AG04449 (cell line): ENCODE results near the gene DNAJB7.
A peak's percentile ranks its signal among the peaks of the same experiment; 100 is the strongest.

Source experiments
- CTCF ChIA-PET: fragments of 350-600 bp; formaldehyde crosslinking; extraction: SDS; loops from one replicate; lab custom pipeline; 2021; ENCODE audit warnings: antibody characterized with exemption; lab: Yijun Ruan, JAX
- POLR2A ChIA-PET: fragments of 400-600, 350-600 bp; formaldehyde crosslinking; extraction: SDS; loops from one replicate; lab custom pipeline; 2020; ENCODE audit warnings: antibody characterized with exemption, inconsistent platforms; lab: Yijun Ruan, JAX
- DNase-seq: peaks from one replicate; pipeline ENCODE4 v3.0.0-alpha.2; 2010; ENCODE audit warnings: low read depth, low spot score
- H3K4me3 ChIP-seq: 2 replicates; pipeline ENCODE4 v1.5.1; 2011; ENCODE audit warnings: low read depth, mild to moderate bottlenecking, control low read depth, low read length
- TF ChIP-seq, protein P1 (sequence below): IDR thresholded peaks from one replicate; pipeline ENCODE4 v1.5.1; 2011; ENCODE audit warnings: mild to moderate bottlenecking, moderate library complexity, low read length, control low read depth, inconsistent platforms; ENCODE audit not compliant: insufficient read depth; ENCODE audit errors: missing control alignments

The DNAJB7 gene

DNA sequence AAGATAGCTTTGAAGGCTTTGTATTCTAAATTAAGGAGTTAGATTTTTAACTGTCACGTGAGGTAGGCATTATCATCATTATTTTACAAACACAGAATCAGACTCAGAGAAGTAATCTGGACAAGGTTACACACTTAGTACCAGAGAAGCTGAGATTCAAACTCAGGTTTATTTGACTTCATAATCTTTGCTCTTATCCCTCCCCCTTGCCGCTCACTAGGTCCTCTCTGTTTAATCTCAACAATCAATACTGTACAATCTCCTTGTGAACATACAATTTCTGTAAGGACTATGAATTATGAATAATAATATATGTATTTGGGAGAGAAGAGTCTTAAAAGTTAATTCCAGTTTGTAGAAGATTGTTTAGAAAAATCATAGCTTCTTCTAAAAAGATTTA, 5.2 kb upstream of the DNAJB7 start:
- ChIA-PET POLR2A (interaction anchor here (0.8 kb wide), 1 partner anchor 10 kb away, joined by 3 read pairs; the partner anchor contains the start of genes ST13 and XPNPEP3), CTCF (interaction anchor here (1.0 to 2.7 kb wide), 4 partner anchors 9 to 55 kb away, joined by 3 to 14 read pairs (median 5); partner anchors contain the start of gene XPNPEP3)
- no peak for DNase-seq
- TF ChIP-seq, protein P1, sequence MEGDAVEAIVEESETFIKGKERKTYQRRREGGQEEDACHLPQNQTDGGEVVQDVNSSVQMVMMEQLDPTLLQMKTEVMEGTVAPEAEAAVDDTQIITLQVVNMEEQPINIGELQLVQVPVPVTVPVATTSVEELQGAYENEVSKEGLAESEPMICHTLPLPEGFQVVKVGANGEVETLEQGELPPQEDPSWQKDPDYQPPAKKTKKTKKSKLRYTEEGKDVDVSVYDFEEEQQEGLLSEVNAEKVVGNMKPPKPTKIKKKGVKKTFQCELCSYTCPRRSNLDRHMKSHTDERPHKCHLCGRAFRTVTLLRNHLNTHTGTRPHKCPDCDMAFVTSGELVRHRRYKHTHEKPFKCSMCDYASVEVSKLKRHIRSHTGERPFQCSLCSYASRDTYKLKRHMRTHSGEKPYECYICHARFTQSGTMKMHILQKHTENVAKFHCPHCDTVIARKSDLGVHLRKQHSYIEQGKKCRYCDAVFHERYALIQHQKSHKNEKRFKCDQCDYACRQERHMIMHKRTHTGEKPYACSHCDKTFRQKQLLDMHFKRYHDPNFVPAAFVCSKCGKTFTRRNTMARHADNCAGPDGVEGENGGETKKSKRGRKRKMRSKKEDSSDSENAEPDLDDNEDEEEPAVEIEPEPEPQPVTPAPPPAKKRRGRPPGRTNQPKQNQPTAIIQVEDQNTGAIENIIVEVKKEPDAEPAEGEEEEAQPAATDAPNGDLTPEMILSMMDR: no peak
- no peak overlapping the region for H3K4me3 ChIP-seq

DNA sequence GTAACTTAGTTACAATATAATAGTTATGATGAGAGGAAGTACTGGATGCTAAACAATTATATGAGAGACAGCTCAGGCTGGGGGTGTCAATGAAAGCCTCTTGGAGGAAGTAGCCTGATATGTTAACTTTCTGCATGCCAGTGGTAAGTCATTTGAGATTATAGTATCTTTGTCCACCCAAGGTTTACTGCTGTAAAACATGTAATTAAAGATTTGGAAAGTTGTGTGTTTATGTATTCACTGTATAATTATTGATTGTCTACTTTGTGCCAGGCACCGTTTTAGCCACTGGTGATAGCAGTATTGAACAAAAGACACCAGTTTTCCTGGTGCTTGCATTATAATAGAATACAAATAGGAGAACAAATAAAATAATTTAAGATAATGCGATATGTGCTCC, 624 bp upstream of the DNAJB7 start:
- CTCF ChIA-PET: interaction anchor here (1.2 to 1.3 kb wide), 2 partner anchors 17 to 36 kb away, joined by 3 read pairs; no protein-coding TSS in a partner anchor
- H3K4me3 ChIP-seq: no peak overlapping the region
- TF ChIP-seq, protein P1: no peak
- no peak for DNase-seq
- POLR2A ChIA-PET: no interaction called here

DNA sequence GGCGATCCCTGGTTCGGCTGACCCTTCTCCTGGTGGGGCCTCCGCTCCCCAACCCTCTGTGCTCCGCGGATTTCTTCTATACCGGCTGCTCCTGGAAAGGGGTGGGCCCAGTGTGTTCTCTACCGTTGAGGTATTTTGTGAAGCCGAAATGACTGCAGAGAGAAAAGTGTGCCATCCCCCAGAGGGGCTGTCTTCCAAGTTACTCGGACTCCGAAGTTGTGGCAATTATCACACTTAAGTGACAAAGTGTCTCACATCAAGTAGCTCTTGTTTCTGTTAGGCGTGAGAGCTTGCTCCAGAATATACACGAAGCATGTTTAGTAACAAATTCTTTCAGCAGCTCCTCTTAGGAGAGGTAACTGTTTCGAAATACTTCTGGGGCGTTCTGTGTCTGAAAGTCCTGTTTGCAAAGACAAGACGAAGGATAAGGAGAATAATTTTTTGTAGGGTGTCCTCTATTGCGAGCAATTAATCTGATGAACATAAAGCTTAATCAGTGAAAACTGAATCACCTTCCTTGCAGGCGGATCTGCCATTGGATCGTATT, 4.5 kb downstream of the DNAJB7 start:
- no peak for DNase-seq
- POLR2A ChIA-PET: interaction anchor here (0.6 to 1.5 kb wide), 7 partner anchors 9 to 175 kb away, joined by 3 to 8 read pairs (median 4); no protein-coding TSS in a partner anchor
- TF ChIP-seq, protein P1: no peak
- peak overlapping the region; percentile 97 for H3K4me3 ChIP-seq
- CTCF ChIA-PET: interaction anchor here (0.6 to 2.7 kb wide), 6 partner anchors 10 to 97 kb away, joined by 3 to 14 read pairs (median 6); no protein-coding TSS in a partner anchor

DNA sequence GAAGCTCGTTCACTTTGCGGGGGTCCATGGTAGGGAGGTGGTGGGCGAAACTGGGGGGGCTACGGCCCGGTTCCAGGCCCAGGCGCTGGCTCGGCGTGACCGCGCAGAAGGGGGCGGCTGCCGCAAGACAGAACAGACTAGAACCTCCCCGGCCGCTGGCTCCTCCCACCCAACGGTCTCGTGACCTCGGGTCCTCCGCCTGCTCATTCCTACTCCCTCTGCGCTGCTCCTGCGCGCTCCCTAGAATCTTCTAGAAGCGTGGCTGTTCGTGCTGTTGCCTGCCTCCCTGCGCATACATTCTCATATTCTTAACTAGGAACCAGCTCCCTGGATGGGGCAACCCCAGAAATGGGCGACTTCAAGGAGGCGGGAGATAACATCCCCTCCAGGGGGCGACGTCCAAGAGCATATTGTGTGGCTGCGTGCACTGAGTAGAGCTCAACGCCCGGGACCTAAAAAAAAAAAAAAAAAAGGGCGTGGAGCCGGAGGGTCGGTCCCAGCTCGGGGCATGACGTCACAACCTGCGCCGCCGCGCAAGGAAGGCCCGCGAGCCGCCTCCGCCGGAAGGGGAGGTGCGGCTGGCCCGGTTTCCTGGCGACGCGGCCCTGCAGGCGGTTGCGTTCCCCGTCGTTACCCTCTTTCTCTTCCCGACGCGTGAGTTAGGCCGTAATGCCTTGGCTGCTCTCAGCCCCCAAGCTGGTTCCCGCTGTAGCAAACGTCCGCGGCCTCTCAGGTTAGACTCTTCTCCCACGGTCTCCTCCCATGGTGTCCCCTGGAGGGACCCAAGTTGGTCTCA, 5.2 kb downstream of the DNAJB7 start, which contains the start of the genes ST13 and XPNPEP3:
TSS of gene ST13 (minus strand) at position 127 of the 796 bp plus-strand sequence. CDS start at position 28, 99 bp downstream.
TSS of gene XPNPEP3 (plus strand) at position 636 of the 796 bp plus-strand sequence. CDS start at position 670, 34 bp downstream.
- CTCF ChIA-PET: interaction anchor here (0.9 to 2.7 kb wide), 5 partner anchors 11 to 43 kb away, joined by 3 to 14 read pairs (median 7); no protein-coding TSS in a partner anchor
- TF ChIP-seq, protein P1: peak; percentile 16
- POLR2A ChIA-PET: interaction anchor here (0.6 to 1.5 kb wide), 8 partner anchors 10 to 174 kb away, joined by 3 to 8 read pairs (median 4); partner anchors contain the start of gene RBX1
- peak within 1 kb of the TSS; percentile 97 for H3K4me3 ChIP-seq
- peak; percentile 75 for DNase-seq

DNA sequence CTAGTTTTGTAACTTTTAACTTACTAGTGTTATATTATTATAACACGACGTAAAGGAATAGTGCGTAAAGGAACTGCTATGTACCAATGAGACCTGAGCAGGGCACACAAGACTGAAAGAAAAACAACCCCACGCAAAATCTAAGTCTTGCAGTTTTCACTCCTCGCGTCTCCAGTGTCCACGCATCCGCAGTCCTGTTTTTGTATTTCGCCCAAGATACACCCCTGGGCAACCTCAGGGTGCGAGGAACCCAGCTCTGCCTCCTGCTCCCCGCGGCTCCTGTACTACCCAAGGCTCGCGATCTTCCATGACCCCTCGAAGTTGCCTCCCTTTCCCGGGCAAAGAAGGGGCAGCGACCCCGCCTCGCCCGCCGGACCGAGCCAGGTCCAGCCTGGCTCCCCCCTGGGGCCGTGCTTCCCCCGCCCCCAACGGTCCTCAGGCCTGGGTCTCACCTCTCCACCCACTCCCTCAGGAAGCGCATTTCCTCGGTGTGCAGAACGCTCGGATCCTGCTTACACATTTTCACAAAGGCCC, 5.9 kb downstream of the DNAJB7 start:
- TF ChIP-seq, protein P1: no peak
- POLR2A ChIA-PET: interaction anchor here (1.0 kb wide), 2 partner anchors 23 to 95 kb away, joined by 3 to 4 read pairs; partner anchors contain the start of gene RBX1
- peak overlapping the region; percentile 97 for H3K4me3 ChIP-seq
- no peak for DNase-seq
- CTCF ChIA-PET: interaction anchor here (1.3 to 2.2 kb wide), 3 partner anchors 18 to 44 kb away, joined by 3 to 7 read pairs (median 7); no protein-coding TSS in a partner anchor
